B cell (primary cell): ENCODE measurements around the gene OSBP2.

Experiments used
- CTCF ChIP-seq: fragments of 200-600 bp; IDR thresholded peaks from one replicate; pipeline ENCODE4 v1.8.0; 2022; ENCODE audit warnings: antibody characterized with exemption, mild to moderate bottlenecking
- EZH2 ChIP-seq: IDR thresholded peaks from 2 replicates; pipeline ENCODE4 v1.6.1; 2012; ENCODE audit warnings: borderline replicate concordance, low read depth, mild to moderate bottlenecking, moderate library complexity, low read length; ENCODE audit not compliant: insufficient read depth, poor library complexity, severe bottlenecking

- TF ChIP-seq CTCF (no peak), EZH2 (no peak)
These were observed 178.5 kb downstream of the OSBP2 start for GRCh38 chr22:30873086-30873650.
